ES-I3 (cell line): ENCODE data around the gene GPSM3.

ENCODE experiments used
- H3K36me3 ChIP-seq: 2 replicates; pipeline ENCODE4 v1.6.1; 2013; ENCODE audit warnings: mild to moderate bottlenecking, low read length, control low read depth, moderate library complexity; ENCODE audit not compliant: insufficient read depth
- H3K4me1 ChIP-seq: 2 replicates; pipeline ENCODE4 v1.6.1; 2013; ENCODE audit warnings: mild to moderate bottlenecking, control low read depth, low read length; ENCODE audit not compliant: insufficient read depth
- H3K9ac ChIP-seq: 2 replicates; pipeline ENCODE4 v1.6.1; 2013; ENCODE audit warnings: low read depth, mild to moderate bottlenecking, low read length, moderate library complexity
- H3K9me3 ChIP-seq: 2 replicates; pipeline ENCODE4 v1.6.1; 2013; ENCODE audit warnings: mild to moderate bottlenecking, low read length, moderate library complexity; ENCODE audit not compliant: control insufficient read depth, insufficient read depth

The GPSM3 gene

DNA sequence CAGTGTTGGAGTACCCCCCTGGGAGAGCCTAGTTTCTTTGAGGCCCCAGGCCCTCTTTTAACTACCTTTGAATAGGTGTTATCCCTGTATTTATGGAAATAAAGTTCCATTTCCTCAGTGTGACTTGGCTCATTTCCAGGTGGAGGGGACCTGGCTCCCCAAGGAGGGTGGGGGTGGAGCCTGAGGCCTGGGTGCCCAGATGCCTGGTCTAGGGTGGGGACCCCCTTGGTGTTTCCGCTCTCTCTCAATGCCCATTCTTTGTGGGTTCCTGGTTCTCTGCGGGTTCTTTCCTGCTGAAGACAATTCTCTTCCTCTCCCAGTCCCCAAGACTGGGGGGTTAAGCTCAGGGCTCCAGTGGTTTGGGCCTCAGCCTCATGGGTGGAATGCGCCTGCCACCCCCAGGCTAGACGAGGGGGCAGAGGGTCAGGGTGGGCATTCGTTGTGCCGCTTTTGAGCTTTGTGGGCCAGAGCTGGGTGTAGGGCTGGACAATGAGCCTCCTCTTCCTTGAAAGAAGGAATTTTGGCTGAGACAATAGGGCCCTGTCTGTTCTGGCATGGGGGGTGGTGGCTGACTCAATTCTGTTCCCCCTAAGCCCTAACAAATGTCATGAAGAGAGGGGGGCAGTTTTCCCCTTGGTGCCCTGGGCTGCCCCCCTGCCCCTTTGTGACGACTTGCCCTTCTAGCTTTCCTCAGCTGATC is 28.7 kb downstream of the GPSM3 start:
- Histone ChIP-seq H3K36me3 (0 out of 2 replicates have a peak, but pooled peaks cover 5% of the 10 kb centered on the region), H3K9me3 (no peaks in the 10 kb centered on the region), H3K9ac (no peak overlapping the region), H3K4me1 (peaks cover 10% of the 10 kb centered on the region; the same call in 1 of the 2 replicates)

DNA sequence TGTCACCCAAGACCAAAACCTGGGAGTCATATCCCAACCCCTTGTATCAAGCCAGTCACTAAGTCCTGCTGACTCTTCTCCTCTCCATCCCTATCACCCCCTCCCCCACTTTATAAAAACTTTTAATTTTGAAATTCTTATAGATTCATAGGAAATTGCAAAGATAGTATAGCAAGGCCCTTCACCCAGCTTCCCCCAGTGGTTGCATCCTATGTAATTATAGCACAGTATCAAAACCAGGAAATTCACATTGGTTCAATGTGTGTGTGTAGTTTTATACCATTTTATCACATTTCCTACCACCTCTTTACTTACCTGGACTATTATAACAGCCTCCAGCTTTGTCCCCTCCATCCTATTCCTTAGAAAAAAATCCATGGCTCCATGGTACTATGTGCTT is 34.4 kb downstream of the GPSM3 start:
- Histone ChIP-seq H3K9me3 (no peaks in the 10 kb centered on the region), H3K4me1 (0 out of 2 replicates have a peak, but pooled peaks cover 4% of the 10 kb centered on the region), H3K36me3 (peaks cover 4% of the 10 kb centered on the region; the same call in 1 of the 2 replicates), H3K9ac (no peak overlapping the region)

DNA sequence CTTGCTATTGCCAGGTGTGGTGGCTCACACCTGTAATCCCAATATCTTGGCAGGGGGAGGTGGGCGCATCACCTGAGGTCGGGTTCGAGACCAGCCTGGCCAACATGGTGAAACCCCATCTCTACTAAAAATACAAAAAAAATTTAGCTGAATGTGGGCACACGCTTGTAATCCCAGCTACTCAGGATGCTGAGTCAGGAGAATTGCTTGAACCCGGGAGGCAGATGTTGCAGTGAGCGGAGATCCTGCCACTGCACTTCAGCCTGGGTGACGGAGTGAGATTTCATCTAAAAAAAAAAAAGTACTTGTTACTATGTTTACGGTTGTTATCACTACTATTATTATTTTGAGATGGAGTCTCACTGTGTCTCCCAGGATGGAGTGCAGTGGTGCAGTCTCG is 35.6 kb downstream of the GPSM3 start:
- Histone ChIP-seq H3K4me1 (peaks cover 10% of the 10 kb centered on the region; the same call in 1 of the 2 replicates), H3K9me3 (no peaks in the 10 kb centered on the region)

DNA sequence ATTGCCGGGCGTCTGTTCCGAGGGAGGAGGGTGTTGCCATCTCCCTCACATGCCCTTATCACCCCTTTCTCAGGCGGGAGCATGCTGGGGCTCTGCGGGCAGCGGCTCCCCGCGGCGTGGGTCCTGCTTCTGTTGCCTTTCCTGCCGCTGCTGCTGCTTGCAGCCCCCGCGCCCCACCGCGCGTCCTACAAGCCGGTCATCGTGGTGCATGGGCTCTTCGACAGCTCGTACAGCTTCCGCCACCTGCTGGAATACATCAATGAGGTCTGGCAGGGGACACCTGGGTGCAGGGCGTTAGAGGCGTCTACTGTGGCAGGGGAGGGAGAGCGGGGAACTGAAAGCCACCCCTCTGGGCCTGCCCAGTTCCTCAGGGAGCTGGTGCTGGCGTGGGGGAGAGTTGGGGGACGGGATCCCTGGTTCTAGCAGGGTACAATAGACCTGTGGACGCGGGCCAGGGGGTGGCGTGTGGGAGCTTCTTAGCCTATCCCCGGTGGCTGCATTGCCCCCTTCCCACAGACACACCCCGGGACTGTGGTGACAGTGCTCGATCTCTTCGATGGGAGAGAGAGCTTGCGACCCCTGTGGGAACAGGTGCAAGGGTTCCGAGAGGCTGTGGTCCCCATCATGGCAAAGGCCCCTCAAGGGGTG is 37.8 kb downstream of the GPSM3 start:
- Histone ChIP-seq H3K9ac (peak overlapping the region; percentile 86), H3K4me1 (peaks cover 15% of the 10 kb centered on the region; the same call in 1 of the 2 replicates), H3K36me3 (peaks cover 4% of the 10 kb centered on the region; the same call in 1 of the 2 replicates), H3K9me3 (no peaks in the 10 kb centered on the region)

More for the DNA sequence above, 35.6 kb downstream of the GPSM3 start:
- no peak overlapping the region for H3K9ac ChIP-seq
- peaks cover 4% of the 10 kb centered on the region; the same call in 1 of the 2 replicates for H3K36me3 ChIP-seq

DNA sequence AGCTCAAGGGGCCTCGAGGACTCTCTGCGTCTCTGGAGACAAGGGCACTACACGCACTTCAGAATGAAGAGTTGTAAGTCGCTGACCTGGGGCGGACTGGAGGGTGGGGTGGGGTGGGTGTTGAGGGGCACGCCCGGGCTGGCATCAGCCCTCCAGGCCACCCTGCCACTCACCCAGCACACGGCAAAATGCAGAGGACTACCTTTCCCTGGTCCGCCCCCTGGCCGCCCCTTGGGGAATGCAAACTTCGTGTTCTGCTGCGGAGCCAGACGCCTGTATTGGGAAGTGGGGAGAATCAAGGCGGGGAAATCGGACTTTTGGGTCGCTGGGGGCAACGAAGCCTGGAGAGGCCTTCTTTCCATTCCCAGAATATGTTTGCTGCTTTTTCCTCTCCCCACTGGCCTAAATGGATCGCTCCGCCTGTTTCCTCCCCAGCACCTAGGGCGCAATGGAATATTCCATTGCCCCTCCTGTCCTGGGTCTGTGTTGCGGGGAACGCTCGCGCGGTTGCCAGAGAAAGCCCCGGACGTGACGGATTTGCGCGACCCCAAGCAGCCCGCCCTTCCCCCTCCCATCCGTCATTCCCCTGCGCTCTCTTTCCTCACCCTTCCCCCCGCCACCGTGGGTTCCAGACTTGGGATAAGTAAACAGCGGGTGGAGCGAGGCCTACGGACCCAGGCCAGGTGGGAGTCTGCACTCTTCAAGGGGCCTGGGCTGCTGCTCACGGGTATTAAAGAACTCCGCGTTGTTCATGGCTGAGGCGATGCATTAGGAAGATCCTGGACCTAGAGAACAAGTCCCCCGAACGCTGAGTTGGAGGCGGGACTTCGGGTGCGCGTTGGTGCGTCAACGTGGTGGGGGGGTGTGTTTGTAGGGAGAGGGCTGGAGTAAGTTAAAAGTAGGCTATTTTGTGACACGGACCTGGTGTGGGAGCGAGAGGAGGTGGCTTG is 38.6 kb downstream of the GPSM3 start, which contains the start of gene PPT2:
Gene PPT2 (plus strand): TSS at position 578 of the 950 bp plus-strand sequence. CDS start 454 bp downstream, outside the sequence.
- H3K9ac ChIP-seq = peak within 1 kb of the TSS; percentile 86
- peaks cover 4% of the 10 kb centered on the region; the same call in 1 of the 2 replicates for H3K36me3 ChIP-seq
- H3K9me3 ChIP-seq = no peaks in the 10 kb centered on the region
- H3K4me1 ChIP-seq = peaks cover 15% of the 10 kb centered on the region; the same call in 1 of the 2 replicates

DNA sequence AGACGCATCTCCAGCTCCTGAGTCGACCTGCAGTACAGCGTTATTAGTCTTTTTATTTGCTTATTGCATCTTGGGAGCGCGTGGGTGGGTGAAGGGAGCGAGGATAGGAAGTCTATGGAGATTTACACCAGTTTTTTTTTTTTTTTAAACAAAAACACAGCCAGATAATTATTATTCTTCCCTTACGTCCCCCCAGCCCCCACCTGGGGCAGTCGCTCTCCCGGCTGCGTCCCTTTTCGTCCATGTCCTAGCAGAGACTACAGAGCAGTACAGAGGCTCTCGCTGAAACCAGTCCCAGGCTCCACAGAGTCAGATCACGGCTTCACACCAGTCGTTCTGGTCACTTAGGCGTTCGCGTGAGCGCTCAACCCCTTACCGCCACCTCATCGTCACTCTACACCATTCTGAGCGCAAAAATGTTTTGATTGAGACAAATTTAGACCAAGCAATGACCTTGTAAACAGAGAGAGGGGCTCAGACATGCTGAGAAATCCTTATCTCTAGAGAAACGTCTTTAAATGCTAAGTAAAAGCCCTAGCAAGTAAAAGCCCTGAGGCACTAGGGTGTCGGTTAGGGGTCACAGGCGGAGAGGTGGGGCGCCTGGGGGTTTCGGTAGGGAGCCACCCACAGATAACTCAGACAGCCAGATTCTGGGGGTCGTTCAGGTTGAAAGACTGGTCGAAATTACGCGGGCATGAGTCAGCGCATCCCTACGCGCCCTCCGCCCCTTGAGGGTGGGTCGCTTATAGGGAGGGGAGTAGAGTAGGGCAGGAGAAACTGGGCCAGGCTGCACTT is 39.5 kb downstream of the GPSM3 start:
- peak overlapping the region; percentile 86 for H3K9ac ChIP-seq
- peaks cover 4% of the 10 kb centered on the region; the same call in 1 of the 2 replicates for H3K36me3 ChIP-seq
- peaks cover 15% of the 10 kb centered on the region; the same call in 1 of the 2 replicates for H3K4me1 ChIP-seq
- no peaks in the 10 kb centered on the region for H3K9me3 ChIP-seq

DNA sequence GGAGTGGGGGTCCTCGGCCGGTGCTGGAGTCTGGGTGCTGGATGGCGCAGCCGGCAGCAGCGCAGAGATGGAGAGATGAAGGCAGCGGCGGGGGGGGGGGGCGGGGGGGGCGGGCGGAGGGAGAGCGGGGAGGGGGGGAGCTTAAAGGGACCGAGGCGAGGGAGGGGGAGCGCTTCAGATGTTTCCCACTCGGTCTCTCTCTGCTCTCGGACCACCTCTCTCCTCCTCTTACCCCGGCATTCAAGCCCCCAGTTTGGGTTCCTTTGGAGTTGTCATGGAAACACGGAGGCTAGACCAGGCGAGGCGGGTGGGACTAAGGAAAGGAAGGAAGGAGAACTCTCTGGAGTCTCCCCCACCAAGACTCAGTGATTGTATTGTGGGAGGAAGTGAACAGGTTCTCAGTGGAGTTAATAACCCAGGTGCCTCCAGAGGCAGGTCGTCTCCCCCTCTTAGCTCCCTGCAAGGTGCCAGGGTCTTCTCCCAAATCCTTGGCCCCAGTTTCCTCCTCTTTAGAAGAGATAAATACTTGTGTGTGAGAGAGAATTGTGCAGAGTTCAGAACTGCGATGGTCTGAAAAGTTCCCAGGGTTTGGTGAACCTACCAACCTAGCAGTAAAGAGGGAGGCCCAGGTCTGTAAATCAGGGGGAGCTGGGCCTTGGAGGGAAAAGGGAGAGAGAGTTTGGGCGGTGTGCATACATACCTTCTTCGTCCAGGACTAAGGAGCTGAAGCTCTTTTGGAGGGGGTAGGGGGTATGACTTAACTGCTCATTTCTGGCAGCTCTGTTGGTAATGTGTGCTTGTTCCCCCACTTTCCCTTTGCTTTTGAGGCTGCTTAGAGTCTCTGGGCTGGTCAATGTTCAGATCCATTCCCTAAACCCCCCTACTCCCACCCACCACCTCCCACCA is 40.3 kb downstream of the GPSM3 start, which contains the start of gene PRRT1:
Gene PRRT1 (minus strand): TSS at position 77 of the 906 bp plus-strand sequence. CDS start 112 bp downstream, outside the sequence.
- peak within 1 kb of the TSS; percentile 86 for H3K9ac ChIP-seq

DNA sequence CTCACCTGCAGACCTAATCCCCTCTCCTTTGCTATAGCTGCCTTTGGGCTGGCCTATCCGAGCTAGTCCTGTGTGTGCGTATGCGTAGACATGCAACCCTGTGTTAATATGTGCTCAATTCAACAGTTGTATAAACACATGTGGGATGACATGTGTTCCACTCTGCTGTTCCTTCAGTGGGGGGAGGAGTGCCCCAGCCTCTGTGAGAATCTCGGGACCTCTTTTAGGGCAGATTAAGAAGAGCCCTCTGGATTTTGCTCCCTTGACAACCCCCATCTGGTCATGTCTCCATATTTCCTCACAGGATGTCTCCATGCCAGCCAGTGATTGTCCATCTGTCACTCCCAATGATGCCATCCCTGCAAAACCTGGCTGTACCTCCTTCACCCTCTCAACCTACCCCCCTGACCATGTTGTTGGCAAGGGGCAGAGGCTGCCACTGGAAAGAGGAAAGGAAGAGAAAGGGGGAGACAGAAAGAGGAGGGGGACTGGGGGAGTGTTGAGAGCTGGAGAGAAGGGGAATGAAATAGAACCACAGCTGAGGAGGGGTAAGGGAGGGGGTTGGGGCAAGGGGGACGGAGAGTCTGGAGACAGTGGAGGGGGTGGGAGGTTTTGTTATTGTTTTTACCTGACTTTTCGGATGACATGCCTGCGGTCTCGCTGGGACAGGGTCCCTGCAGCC is 41.1 kb downstream of the GPSM3 start:
- peaks cover 22% of the 10 kb centered on the region for H3K4me1 ChIP-seq
- no peaks in the 10 kb centered on the region for H3K9me3 ChIP-seq
- peak overlapping the region; percentile 28; the same call in 1 of the 2 replicates for H3K9ac ChIP-seq
- H3K36me3 ChIP-seq = peaks cover under 1% of the 10 kb centered on the region; the same call in 1 of the 2 replicates

More for the DNA sequence above, 40.3 kb downstream of the GPSM3 start, which contains the start of gene PRRT1:
- H3K9me3 ChIP-seq = no peaks in the 10 kb centered on the region
- peaks cover 15% of the 10 kb centered on the region; the same call in 1 of the 2 replicates for H3K4me1 ChIP-seq
- peaks cover 4% of the 10 kb centered on the region; the same call in 1 of the 2 replicates for H3K36me3 ChIP-seq

DNA sequence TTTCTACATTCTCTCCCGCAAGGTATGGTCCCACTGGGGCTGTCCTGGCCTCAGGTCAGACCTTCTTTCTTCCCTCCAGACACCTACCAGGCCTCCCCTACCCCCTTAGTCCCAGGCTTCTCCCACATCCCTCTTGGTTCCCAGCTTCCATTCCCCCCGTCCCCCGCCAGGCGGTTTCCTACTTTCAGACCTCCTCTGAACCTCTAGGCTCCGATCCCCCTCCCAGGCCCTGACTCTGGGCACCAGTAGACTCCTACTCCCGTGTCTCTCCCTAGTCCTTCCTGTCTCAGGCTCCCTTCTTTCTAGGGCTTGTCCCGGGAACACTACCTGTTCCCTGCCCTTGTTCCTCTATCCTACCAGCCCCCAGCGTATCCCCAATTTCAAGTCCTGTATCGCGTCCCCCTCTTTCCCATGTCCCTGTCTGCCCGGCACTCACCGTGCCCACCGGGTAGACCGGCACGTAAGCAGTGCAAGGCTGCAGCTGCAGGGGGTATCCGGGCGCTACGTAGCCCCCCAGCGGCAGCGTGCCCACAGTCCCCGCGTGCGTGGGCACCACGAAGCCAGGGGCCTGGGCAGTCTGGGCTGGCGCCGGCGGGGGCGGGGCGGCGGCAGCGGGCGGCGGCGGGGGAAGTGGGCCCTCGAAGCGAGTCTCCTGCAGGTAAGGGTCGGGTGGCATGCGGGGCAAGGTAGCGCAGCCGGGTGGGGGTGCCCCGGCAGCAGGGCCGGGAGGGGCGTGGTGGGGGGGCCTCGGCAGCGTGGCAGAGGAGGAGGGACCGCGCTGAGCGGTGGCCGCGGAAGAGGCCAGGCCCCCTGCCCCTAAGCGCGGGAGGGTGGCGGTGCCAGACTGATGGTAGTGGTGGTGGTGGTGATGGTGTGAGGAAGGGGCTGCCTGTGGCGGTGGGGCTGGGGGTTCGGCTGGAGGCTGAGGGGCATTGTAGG is 42.2 kb downstream of the GPSM3 start:
- H3K36me3 ChIP-seq = no peaks in the 10 kb centered on the region

DNA sequence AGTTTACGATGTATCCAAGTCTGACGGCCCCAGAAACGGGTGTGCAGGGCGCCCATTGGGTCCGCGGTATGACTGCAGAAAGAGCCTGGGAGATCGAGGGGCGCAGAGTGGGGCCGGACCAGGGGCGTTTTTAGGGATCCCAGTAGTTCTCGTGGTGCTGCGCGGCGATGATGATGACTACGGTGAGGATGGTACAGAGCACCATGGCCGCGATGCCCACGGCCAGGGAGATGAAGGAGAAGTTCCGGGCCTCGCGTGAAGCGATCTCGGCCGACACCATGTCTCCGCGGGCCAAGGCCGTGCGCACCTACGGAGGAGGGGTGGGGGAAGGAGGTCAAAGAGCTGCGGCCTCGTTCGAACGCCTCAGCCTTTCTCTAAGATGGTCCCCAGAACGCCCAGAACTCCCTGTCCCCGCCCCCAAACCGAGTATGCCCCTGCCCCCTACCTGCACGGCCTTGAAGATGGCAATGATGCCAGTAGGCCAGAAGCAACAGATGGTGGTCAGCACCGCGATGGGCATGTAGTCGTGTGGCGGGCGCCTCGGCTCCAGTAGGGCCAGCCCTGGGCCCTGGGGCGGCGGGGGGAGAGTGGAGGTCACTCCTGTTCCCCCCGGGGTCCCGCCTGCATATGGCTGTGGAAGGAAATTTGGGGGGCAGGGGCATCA is 43.2 kb downstream of the GPSM3 start:
- H3K4me1 ChIP-seq = peaks cover 25% of the 10 kb centered on the region
- no peaks in the 10 kb centered on the region for H3K36me3 ChIP-seq
- no peaks in the 10 kb centered on the region for H3K9me3 ChIP-seq
- peak overlapping the region; percentile 63; the same call in 1 of the 2 replicates for H3K9ac ChIP-seq

More for the DNA sequence above, 42.2 kb downstream of the GPSM3 start:
- Histone ChIP-seq H3K4me1 (peaks cover 29% of the 10 kb centered on the region), H3K9me3 (no peaks in the 10 kb centered on the region), H3K9ac (peak overlapping the region; percentile 63; the same call in 1 of the 2 replicates)
